Natural killer cell (primary cell): ENCODE results near the gene CKMT2. TPM values are rescaled to one million over a fixed set of nuclear protein-coding genes. Genes with fewer than 3 reads are reported as not detected.
"Not testable (repeated sequence)": the region's sequence is repeated elsewhere in the genome, so short reads cannot be mapped to it uniquely, and the experiment has no call there.

Experiments used
- ATAC-seq, 3 donors: fragments of 150-1000 bp in 2 of 3; fragments of 200-7000 bp in 1 of 3; cut with Tn5 transposase; 1 replicate in 1 of 3; 2 replicates in 2 of 3; pipeline ENCODE4 v1.10.0; 2021; ENCODE audit warnings: mild to moderate bottlenecking in 2 of 3, moderate library complexity in 2 of 3
- DNase-seq, 2 donors: peaks; one replicate each; pipeline versions ENCODE4 v3.0.0 to v3.0.0-alpha.2; 2013 to 2021; ENCODE audit warnings: mixed read lengths in 1 of 2
- H3K27ac ChIP-seq: one replicate; pipeline ENCODE4 v1.5.1; 2013; ENCODE audit warnings: mild to moderate bottlenecking, low read length
- H3K27me3 ChIP-seq: one replicate; pipeline ENCODE4 v1.6.1; 2013; ENCODE audit warnings: low read length; ENCODE audit not compliant: control insufficient read depth, insufficient read depth
- H3K36me3 ChIP-seq: one replicate; pipeline ENCODE4 v1.6.1; 2013; ENCODE audit warnings: low read length; ENCODE audit not compliant: control insufficient read depth, insufficient read depth
- H3K4me1 ChIP-seq: one replicate; pipeline ENCODE4 v1.6.1; 2013; ENCODE audit warnings: low read length; ENCODE audit not compliant: control insufficient read depth, insufficient read depth
- H3K4me3 ChIP-seq: one replicate; pipeline ENCODE4 v1.5.1; 2013; ENCODE audit warnings: low read length
- H3K9me3 ChIP-seq: one replicate; pipeline ENCODE4 v1.6.1; 2013; ENCODE audit warnings: low read length; ENCODE audit not compliant: control insufficient read depth, insufficient read depth
- H3K27ac Mint-ChIP-seq, 2 donors: one replicate each; pipeline ENCODE4 v1.8.0; 2022; ENCODE audit warnings: mild to moderate bottlenecking in 2 of 2, mixed read lengths in 2 of 2, moderate library complexity in 1 of 2
- H3K27me3 Mint-ChIP-seq, 2 donors: one replicate each; pipeline ENCODE4 v1.8.0; 2022; ENCODE audit warnings: low read depth in 2 of 2, mixed read lengths in 2 of 2
- H3K36me3 Mint-ChIP-seq: one replicate; pipeline ENCODE4 v1.8.0; 2022; ENCODE audit warnings: mixed read lengths
- H3K4me1 Mint-ChIP-seq, 2 donors: one replicate each; pipeline ENCODE4 v1.8.0; 2022; ENCODE audit warnings: mixed read lengths in 2 of 2
- H3K4me3 Mint-ChIP-seq: one replicate; pipeline ENCODE4 v1.8.0; 2022; ENCODE audit warnings: mild to moderate bottlenecking, moderate library complexity, mixed read lengths
- H3K9me3 Mint-ChIP-seq, 2 donors: one replicate each; pipeline ENCODE4 v1.8.0; 2022; ENCODE audit warnings: mixed read lengths in 2 of 2
- CTCF ChIP-seq: fragments of 200-600 bp; IDR thresholded peaks from one replicate; pipeline ENCODE4 v1.8.0; 2022; ENCODE audit warnings: antibody characterized with exemption
- WGBS: methylation state at CpG from one replicate; pipeline ENCODE4 v1.1.7; 2013; ENCODE audit warnings: missing lambda C conversion rate; ENCODE audit not compliant: insufficient coverage; 5-methylcytosine and 5-hydroxymethylcytosine counted together
- intact Hi-C: fragments of 100-400 bp; cut with micrococcal nuclease; formaldehyde crosslinking; loops from one replicate; pipeline ENCODE4 v1.14.2; 2022
- total RNA-seq, 4 donors: library from RNA; stranded (reverse); fragments of 120-200 nt in 1 of 4; gene quantifications; one replicate each; pipeline versions ENCODE4 v1.2.3 to v1.2.4, GENCODE V29; 2013 to 2022

The CKMT2 gene
- total RNA-seq, 3 donors from 2014 or later (not counting 1 experiment from before 2014, with no cell fraction given), result not detected

GRCh38 chr5:81254886-81255559 is 21.9 kb downstream of the CKMT2 start:
- ATAC-seq, result no peak
- no peaks in the 10 kb centered on the region for H3K36me3 ChIP-seq
- Mint-ChIP-seq H3K27me3 (no peaks in the 10 kb centered on the region), H3K9me3 (peaks cover 0 to 1% of the 10 kb centered on the region in 2 donors), H3K27ac (no peak overlapping the region), H3K4me1 (peaks cover 0 to 5% of the 10 kb centered on the region in 2 donors), H3K4me3 (no peak overlapping the region), H3K36me3 (peaks cover 5% of the 10 kb centered on the region)
- intact Hi-C loops, result no loop called here
- no peak for TF ChIP-seq CTCF
- H3K4me1 ChIP-seq, result no peaks in the 10 kb centered on the region
- no peaks in the 10 kb centered on the region for H3K27me3 ChIP-seq
- no peak overlapping the region for H3K27ac ChIP-seq
- 96% methylated on average over 21 of the region's 21 CpGs for WGBS
- no peaks in the 10 kb centered on the region for H3K9me3 ChIP-seq
- no peak overlapping the region for H3K4me3 ChIP-seq
- DNase-seq, result no peak

DNA sequence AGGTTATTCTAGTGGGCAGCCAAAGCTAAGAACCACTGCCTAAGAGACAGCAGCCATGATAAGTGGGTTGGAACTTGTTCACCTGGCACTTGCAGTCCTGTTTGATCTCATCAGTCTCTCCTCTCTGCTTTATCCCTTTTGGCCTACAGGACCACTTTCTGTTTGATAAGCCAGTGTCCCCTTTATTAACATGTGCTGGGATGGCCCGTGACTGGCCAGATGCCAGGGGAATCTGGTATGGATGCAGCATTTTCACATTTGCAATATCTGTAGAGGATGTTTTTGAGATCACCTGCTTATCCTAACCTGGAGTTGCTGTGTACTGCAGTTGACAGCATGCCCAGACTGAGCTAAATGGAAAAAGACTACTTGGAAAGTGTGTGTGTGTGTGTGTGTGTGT is 23.6 kb downstream of the CKMT2 start:
- DNase-seq (no peak), ATAC-seq (no peak)
- Mint-ChIP-seq H3K4me3 (no peak overlapping the region), H3K4me1 (peaks cover 0 to 10% of the 10 kb centered on the region in 2 donors), H3K27ac (no peak overlapping the region), H3K36me3 (peaks cover 11% of the 10 kb centered on the region), H3K9me3 (peaks cover 0 to 6% of the 10 kb centered on the region in 2 donors), H3K27me3 (no peaks in the 10 kb centered on the region)
- intact Hi-C loops, result no loop called here
- WGBS, result 100% methylated on average over 1 of the region's 1 CpG
- Histone ChIP-seq H3K27ac (no peak overlapping the region), H3K36me3 (no peaks in the 10 kb centered on the region), H3K4me3 (no peak overlapping the region), H3K27me3 (no peaks in the 10 kb centered on the region), H3K4me1 (no peaks in the 10 kb centered on the region), H3K9me3 (no peaks in the 10 kb centered on the region)
- no peak for TF ChIP-seq CTCF

DNA sequence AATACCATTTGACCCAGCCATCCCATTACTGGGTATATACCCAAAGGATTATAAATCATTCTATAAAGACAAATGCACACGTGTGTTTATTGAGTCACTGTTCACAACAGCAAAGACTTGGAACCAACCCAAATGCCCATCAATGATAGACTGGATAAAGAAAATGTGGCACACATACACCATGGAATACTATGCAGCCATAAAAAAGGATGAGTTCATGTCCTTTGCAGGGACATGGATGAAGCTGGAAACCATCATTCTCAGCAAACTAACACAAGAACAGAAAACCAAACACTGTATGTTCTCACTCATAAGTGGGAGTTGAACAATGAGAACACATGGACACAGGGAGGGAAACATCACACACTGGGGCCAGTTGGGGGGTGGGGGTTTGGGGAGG is 29.7 kb downstream of the CKMT2 start:
- H3K4me1 ChIP-seq, ATAC-seq, H3K27ac Mint-ChIP-seq, DNase-seq, H3K27me3 ChIP-seq, intact Hi-C loops, H3K4me3 Mint-ChIP-seq, H3K27me3 Mint-ChIP-seq, H3K27ac ChIP-seq, H3K4me3 ChIP-seq, H3K9me3 ChIP-seq, H3K36me3 ChIP-seq, H3K9me3 Mint-ChIP-seq: not testable (repeated sequence)
- 100% methylated on average over 1 of the region's 1 CpG for WGBS
- H3K4me1 Mint-ChIP-seq, result peaks cover 12 to 17% of the 10 kb centered on the region in 2 donors
- peaks cover 11% of the 10 kb centered on the region for H3K36me3 Mint-ChIP-seq

DNA sequence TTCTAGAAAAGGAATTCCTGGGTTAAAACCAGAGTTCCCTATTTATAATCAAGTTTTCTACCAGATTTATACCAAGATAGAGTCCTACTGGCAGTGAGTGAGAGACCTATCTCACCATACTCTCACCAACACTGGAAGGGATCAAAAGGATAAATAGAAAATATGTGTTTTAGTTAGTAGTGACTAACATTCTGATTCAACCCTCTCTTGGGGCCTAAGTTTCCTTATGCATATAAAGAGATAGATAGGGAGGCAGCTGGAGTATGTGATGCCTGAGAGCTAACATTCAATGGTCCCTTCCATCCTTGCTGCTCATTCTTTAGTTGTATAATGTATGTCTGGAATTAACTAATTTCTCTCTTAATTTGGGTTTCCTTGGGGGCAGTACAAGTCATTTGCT is 32.0 kb downstream of the CKMT2 start:
- no peaks in the 10 kb centered on the region for H3K9me3 ChIP-seq
- peaks cover 12 to 24% of the 10 kb centered on the region in 2 donors for H3K4me1 Mint-ChIP-seq
- H3K36me3 Mint-ChIP-seq, result peaks cover 5% of the 10 kb centered on the region

More for the DNA sequence above, 32.0 kb downstream of the CKMT2 start:
- H3K4me3 ChIP-seq, result no peak overlapping the region
- Mint-ChIP-seq H3K4me3 (no peak overlapping the region), H3K9me3 (peaks cover 0 to 4% of the 10 kb centered on the region in 2 donors), H3K27ac (no peak overlapping the region), H3K27me3 (no peaks in the 10 kb centered on the region)
- H3K27me3 ChIP-seq, result no peaks in the 10 kb centered on the region
- H3K36me3 ChIP-seq, result no peaks in the 10 kb centered on the region
- no peak for ATAC-seq
- intact Hi-C loops, result no loop called here
- H3K27ac ChIP-seq, result no peak overlapping the region
- H3K4me1 ChIP-seq, result no peaks in the 10 kb centered on the region
- TF ChIP-seq CTCF, result no peak
- no peak for DNase-seq
